IMR-90 (cell line): ENCODE results near the gene ADRA2B. TPM values are rescaled to one million over a fixed set of nuclear protein-coding genes. Genes with fewer than 3 reads are reported as not detected.

Experiments
- ATAC-seq: fragments of 200-7000 bp; cut with Tn5 transposase; 2 replicates; pipeline ENCODE4 v1.9.1; 2020; ENCODE audit warnings: low read depth, mild to moderate bottlenecking, moderate library complexity
- BruUV-seq: library from RNA; stranded (reverse); fragments of 400-500 nt; replicated peaks from 2 replicates; lab custom pipeline; 2021; lab: Mats Ljungman, UMichigan
- CTCF ChIA-PET: fragments of 300-600 bp; formaldehyde crosslinking; extraction: SDS; loops from one replicate; lab custom pipeline; 2021; ENCODE audit warnings: antibody characterized with exemption; lab: Yijun Ruan, JAX
- POLR2A ChIA-PET: fragments of 300-600 bp; sonication (Branson Sonifier 250); formaldehyde crosslinking; loops from one replicate; lab custom pipeline; 2022; ENCODE audit warnings: antibody characterized with exemption; ENCODE audit not compliant: unreplicated experiment; lab: Charles Lee
- DNase-seq: peaks from one replicate; pipeline ENCODE4 v3.0.0; 2013
- H2AFZ ChIP-seq: replicated peaks from 2 replicates; pipeline ENCODE3; 2013; ENCODE audit warnings: low read length, mild to moderate bottlenecking; ENCODE audit not compliant: poor library complexity
- H2AK5ac ChIP-seq: 2 replicates; pipeline ENCODE4 v1.6.1; 2013; ENCODE audit warnings: low read depth, low read length, inconsistent platforms
- H2AK9ac ChIP-seq: replicated peaks from 2 replicates; pipeline ENCODE3; 2013; ENCODE audit warnings: mild to moderate bottlenecking, low read depth, low read length, moderate library complexity; ENCODE audit not compliant: poor library complexity
- H2BK120ac ChIP-seq: 2 replicates; pipeline ENCODE4 v1.6.1; 2013; ENCODE audit warnings: low read depth, low read length, inconsistent platforms
- H2BK15ac ChIP-seq: 3 replicates; pipeline ENCODE4 v1.6.1; 2013; ENCODE audit warnings: low read depth, low read length, inconsistent platforms
- H2BK20ac ChIP-seq: 2 replicates; pipeline ENCODE4 v1.6.1; 2013; ENCODE audit warnings: low read depth, mild to moderate bottlenecking, inconsistent platforms, low read length, moderate library complexity
- H2BK5ac ChIP-seq: 2 replicates; pipeline ENCODE4 v1.6.1; 2013; ENCODE audit warnings: mild to moderate bottlenecking, low read depth, low read length, inconsistent platforms; ENCODE audit not compliant: poor library complexity, severe bottlenecking
- H3K14ac ChIP-seq: replicated peaks from 2 replicates; pipeline ENCODE4 v1.6.1; 2013; ENCODE audit warnings: low read depth, low read length, inconsistent platforms
- H3K18ac ChIP-seq: 2 replicates; pipeline ENCODE4 v1.6.1; 2013; ENCODE audit warnings: low read depth, low read length, control low read depth
- H3K23ac ChIP-seq: 2 replicates; pipeline ENCODE4 v1.6.1; 2013; ENCODE audit warnings: low read depth, low read length, inconsistent platforms
- H3K27ac ChIP-seq: 2 replicates; pipeline ENCODE4 v1.5.1; 2013; ENCODE audit warnings: mild to moderate bottlenecking, control low read depth, low read length; ENCODE audit not compliant: insufficient read depth
- H3K27me3 ChIP-seq: 2 replicates; pipeline ENCODE4 v1.6.1; 2013; ENCODE audit warnings: low read length; ENCODE audit not compliant: control insufficient read depth, insufficient read depth
- H3K36me3 ChIP-seq: 2 replicates; pipeline ENCODE4 v1.6.1; 2013; ENCODE audit warnings: low read length, mixed read lengths; ENCODE audit not compliant: control insufficient read depth, insufficient read depth
- H3K4ac ChIP-seq: 2 replicates; pipeline ENCODE4 v1.6.1; 2013; ENCODE audit warnings: low read depth, low read length, inconsistent platforms
- H3K4me1 ChIP-seq: 2 replicates; pipeline ENCODE4 v1.6.1; 2013; ENCODE audit warnings: low read length, mixed read lengths; ENCODE audit not compliant: control insufficient read depth, insufficient read depth
- H3K4me2 ChIP-seq: 2 replicates; pipeline ENCODE4 v1.6.1; 2013; ENCODE audit warnings: low read depth, mild to moderate bottlenecking, control low read depth, low read length, moderate library complexity
- H3K4me3 ChIP-seq: 2 replicates; pipeline ENCODE4 v1.5.1; 2013; ENCODE audit warnings: low read depth, mild to moderate bottlenecking, control low read depth, low read length, moderate library complexity; ENCODE audit not compliant: insufficient read depth
- H3K56ac ChIP-seq: 2 replicates; pipeline ENCODE4 v1.6.1; 2013; ENCODE audit warnings: low read length, inconsistent platforms; ENCODE audit not compliant: insufficient read depth; ENCODE audit errors: extremely low read depth
- H3K79me1 ChIP-seq, 2 experiments: 2 replicates each; pipeline ENCODE4 v1.6.1; 2013; ENCODE audit warnings: low read length in 2 of 2, inconsistent platforms in 1 of 2, low read depth in 1 of 2
- H3K9ac ChIP-seq: 2 replicates; pipeline ENCODE4 v1.6.1; 2013; ENCODE audit warnings: low read depth, low read length, control low read depth
- H3K9me1 ChIP-seq: 2 replicates; pipeline ENCODE4 v1.6.1; 2013; ENCODE audit warnings: low read length, inconsistent platforms; ENCODE audit not compliant: insufficient read depth
- H3K9me3 ChIP-seq: 2 replicates; pipeline ENCODE4 v1.6.1; 2013; ENCODE audit warnings: low read length; ENCODE audit not compliant: control insufficient read depth, insufficient read depth
- H4K20me1 ChIP-seq: 2 replicates; pipeline ENCODE4 v1.6.1; 2013; ENCODE audit warnings: low read length, inconsistent platforms; ENCODE audit not compliant: insufficient read depth
- H4K5ac ChIP-seq: 2 replicates; pipeline ENCODE4 v1.6.1; 2013; ENCODE audit warnings: mild to moderate bottlenecking, low read depth, low read length, control low read depth
- H4K8ac ChIP-seq, 2 experiments: 2 replicates each; pipeline ENCODE4 v1.6.1; 2013; ENCODE audit warnings: low read depth in 2 of 2, low read length in 2 of 2, control low read depth in 1 of 2, inconsistent platforms in 1 of 2
- H4K91ac ChIP-seq: 2 replicates; pipeline ENCODE4 v1.6.1; 2013; ENCODE audit warnings: low read depth, low read length, inconsistent platforms; ENCODE audit not compliant: insufficient read depth
- CHD1 ChIP-seq: IDR thresholded peaks from 2 replicates; pipeline ENCODE4 v1.6.1; 2012; ENCODE audit warnings: low read depth, low read length, improper control_type of control experiment
- MAFK ChIP-seq: IDR thresholded peaks from 2 replicates; pipeline ENCODE4 v1.6.1; 2012; ENCODE audit warnings: low read depth, low read length, improper control_type of control experiment
- MXI1 ChIP-seq: IDR thresholded peaks from 2 replicates; pipeline ENCODE4 v1.6.1; 2012; ENCODE audit warnings: low read depth, mild to moderate bottlenecking, low read length, moderate library complexity, borderline replicate concordance
- WGBS, 2 experiments: methylation state at CpG; one replicate each; pipeline versions ENCODE4 v1.1.5 to v1.1.7; 2013; ENCODE audit warnings: missing lambda C conversion rate in 2 of 2; ENCODE audit not compliant: insufficient read length in 1 of 2; ENCODE audit errors: extremely low coverage in 2 of 2; 5-methylcytosine and 5-hydroxymethylcytosine counted together
- dilution Hi-C: fragments of 300-500 bp; cut with HindIII; formaldehyde crosslinking; loops from one replicate; pipeline ENCODE4 v1.14.3; 2018; ENCODE audit warnings: low sequenced_read_pairs; ENCODE audit not compliant: unreplicated experiment
- in situ Hi-C: fragments of 300-500 bp; cut with MboI; formaldehyde crosslinking; loops from 3 replicates; pipeline ENCODE4 v1.14.3; 2019; ENCODE audit warnings: low sequenced_read_pairs, inconsistent platforms, mixed read lengths
- intact Hi-C: fragments of 100-400 bp; cut with micrococcal nuclease; formaldehyde crosslinking; loops from 2 replicates; pipeline ENCODE4 v1.10.0; 2022
- polyA plus RNA-seq, 3 experiments: library from polyadenylated mRNA; depleted of rRNA; stranded (reverse); fragments of >200 nt; gene quantifications; 2 replicates each; pipeline ENCODE4 v1.2.3, GENCODE V29; 2012; ENCODE audit warnings: low replicate concordance in 1 of 3
- total RNA-seq: library from RNA; depleted of rRNA; stranded (reverse); fragments of >200 nt; gene quantifications from 2 replicates; pipeline ENCODE4 v1.2.3, GENCODE V29; 2012

The ADRA2B gene
- total and polyA plus RNA-seq, 2 of the 4 experiments (the other 2 are of a cell fraction) = not detected

GRCh38 chr2:96147593-96148201 is 31.3 kb upstream of the ADRA2B start:
- intact Hi-C loops (loop anchor here (5.0 kb wide), 1 partner anchor 60 kb away; the partner anchor contains the start of gene STARD7), dilution Hi-C loops (no loop called here), in situ Hi-C loops (no loop called here)
- Histone ChIP-seq H3K79me1 (peaks cover 0 to 4% of the 10 kb centered on the region in 2 experiments; a peak in 1 of 4 replicates), H2AK5ac (no peak overlapping the region; the same call in 1 of the 2 replicates), H4K8ac (no peak overlapping the region), H2BK120ac (no peak overlapping the region), H2BK15ac (no peak overlapping the region; the same call in 2 of the 3 replicates), H3K56ac (no peak overlapping the region), H3K18ac (no peak overlapping the region), H2BK20ac (no peak overlapping the region), H3K9ac (no peak overlapping the region), H4K20me1 (no peaks in the 10 kb centered on the region; the same call in 1 of the 2 replicates), H3K27ac (no peak overlapping the region), H4K5ac (no peak overlapping the region), H3K9me1 (no peaks in the 10 kb centered on the region), H3K4me3 (no peak overlapping the region), H3K4ac (no peak overlapping the region), H2BK5ac (no peak overlapping the region), H3K4me1 (peaks cover 5% of the 10 kb centered on the region; the same call in 1 of the 2 replicates), H3K4me2 (no peak overlapping the region), H3K9me3 (no peaks in the 10 kb centered on the region), H4K91ac (no peak overlapping the region), H2AFZ (peak overlapping the region; percentile 8), H3K27me3 (no peaks in the 10 kb centered on the region), H3K23ac (no peak overlapping the region), H2AK9ac (no peak overlapping the region), H3K14ac (no peak overlapping the region), H3K36me3 (no peaks in the 10 kb centered on the region)
- no peak for TF ChIP-seq MAFK
- no peak for TF ChIP-seq CHD1
- TF ChIP-seq MXI1 = no peak
- CTCF ChIA-PET = interaction anchor here (1.5 kb wide), 1 partner anchor 27 kb away, joined by 4 read pairs; no protein-coding TSS in a partner anchor
- ATAC-seq = no peak
- POLR2A ChIA-PET = no interaction called here
- WGBS, 2 experiments = 100% methylated on average over 1 of the region's 9 CpGs; no CpG with 5 or more reads in 1 of the 2 experiments
- DNase-seq = no peak
- no TSS peak for BruUV-seq
